AG09319 (cell line): ENCODE measurements around the gene TESMIN.

Experiments used
- DNase-seq: peaks from one replicate; pipeline ENCODE4 v3.0.0-alpha.2; 2010; ENCODE audit warnings: low read depth; ENCODE audit errors: extremely low read depth
- CTCF ChIP-seq: IDR thresholded peaks from 2 replicates; pipeline ENCODE4 v1.5.1; 2011; ENCODE audit warnings: low read depth, mild to moderate bottlenecking, inconsistent platforms, low read length, moderate library complexity

The TESMIN gene

GRCh38 chr11:68773521-68774193, 22.3 kb upstream of the TESMIN start:
- no peak for DNase-seq
- TF ChIP-seq CTCF, result no peak

GRCh38 chr11:68772936-68773335, 21.6 kb upstream of the TESMIN start:
- no peak for DNase-seq
- TF ChIP-seq CTCF, result no peak

DNA sequence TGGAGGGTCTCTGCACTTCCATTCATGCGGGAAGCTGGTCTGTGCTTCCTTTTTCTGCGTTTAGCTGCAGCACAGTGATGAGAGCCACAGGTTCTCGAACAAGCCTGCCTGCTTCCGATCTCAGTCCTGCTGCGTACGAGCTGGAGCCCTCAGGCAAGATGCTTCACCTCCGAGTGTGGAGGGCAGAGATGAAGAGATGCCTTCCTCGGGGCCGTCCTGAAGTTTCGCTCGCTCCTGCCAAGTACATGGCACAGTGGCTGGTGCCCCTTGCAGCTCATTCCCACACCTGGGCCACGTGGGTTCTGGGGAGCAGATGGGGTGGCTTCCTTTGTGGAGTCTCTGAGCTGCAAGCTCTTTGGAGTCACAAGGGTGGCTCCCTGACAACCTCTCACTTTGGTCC, 19.5 kb upstream of the TESMIN start:
- DNase-seq, result no peak
- no peak for TF ChIP-seq CTCF

DNA sequence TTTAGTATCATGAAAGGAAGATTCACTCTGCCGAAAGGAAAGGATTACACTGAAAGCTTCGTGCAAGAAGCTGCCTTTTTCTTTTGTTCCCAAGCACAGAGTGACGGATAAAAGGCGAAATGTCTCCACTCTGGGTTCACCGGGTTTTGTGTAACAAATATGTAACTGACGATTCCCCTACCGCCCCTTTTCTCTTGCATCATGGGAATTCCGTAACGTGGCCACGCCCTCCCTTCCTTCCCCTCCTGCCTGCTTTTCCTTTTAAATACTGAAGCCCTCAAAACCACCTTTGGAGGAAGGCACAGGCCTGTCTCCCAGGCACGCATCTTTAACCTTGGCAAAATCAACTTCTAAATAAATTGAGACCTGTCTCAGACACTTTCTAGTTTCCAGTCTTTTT, 16.4 kb upstream of the TESMIN start:
- DNase-seq, result no peak

DNA sequence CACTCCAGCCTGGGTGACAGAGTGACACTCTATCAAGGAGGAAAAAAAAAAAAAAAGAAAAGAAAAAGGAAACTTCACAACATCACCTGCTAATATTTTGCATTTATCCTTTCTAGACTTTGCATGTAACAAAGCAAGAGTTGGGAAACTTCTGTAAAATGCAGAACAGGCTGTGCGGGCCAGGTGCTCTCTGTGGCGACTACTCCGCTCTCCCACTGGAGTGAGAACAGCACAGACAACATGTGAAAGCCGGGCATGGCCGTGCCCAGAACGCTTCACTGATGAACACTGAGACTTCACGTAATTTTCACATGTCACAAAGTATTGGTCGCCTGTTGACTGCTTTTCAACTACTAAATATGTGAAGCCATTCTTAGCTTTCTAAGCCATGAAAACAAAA, 15.5 kb upstream of the TESMIN start:
- DNase-seq, result no peak
- TF ChIP-seq CTCF, result no peak

More for the DNA sequence above, 16.4 kb upstream of the TESMIN start:
- TF ChIP-seq CTCF, result no peak

DNA sequence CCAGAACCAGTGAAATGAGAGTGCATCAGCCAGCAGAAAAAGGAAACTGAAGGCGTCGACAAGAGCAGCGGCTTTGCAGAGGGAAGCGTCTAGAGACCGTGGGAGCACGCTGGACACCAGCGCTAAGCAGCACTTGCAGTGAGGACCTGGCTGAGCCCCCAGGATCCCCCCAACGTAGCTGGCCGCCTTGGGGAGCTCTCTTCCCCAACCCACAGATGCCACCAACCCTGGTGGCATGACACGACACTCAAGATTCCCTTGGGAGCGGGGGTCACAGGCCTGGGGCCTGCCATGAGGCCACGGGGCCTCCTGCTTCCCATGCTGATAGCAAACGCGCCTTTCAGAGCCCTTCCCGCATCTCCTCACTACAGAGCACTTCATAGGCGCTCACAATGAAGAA, 13.4 kb upstream of the TESMIN start:
- no peak for TF ChIP-seq CTCF
- DNase-seq, result no peak

- DNase-seq, result no peak
- no peak for TF ChIP-seq CTCF
Measured at GRCh38 chr11:68763926-68764657, 12.8 kb upstream of the TESMIN start.
